ENCODE results near the gene XKRX. TPM values are rescaled to one million over a fixed set of nuclear protein-coding genes. Genes with fewer than 3 reads are reported as not detected.

The XKRX gene
- total RNA-seq, 1 donor from 2014 or later = 8.4 TPM

GRCh38 chrX:100969408-100969807, 40.7 kb upstream of the XKRX start, which contains the start of gene ARL13A:
Gene ARL13A (plus strand): TSS chrX:100969708. CDS start chrX:100973690, 3,982 bp downstream.
- ATAC-seq (no peak), DNase-seq (no peak)
- Histone ChIP-seq H3K4me3 (no peak within 1 kb of the TSS), H3K9me3 (no peaks in the 10 kb centered on the region), H3K4me1 (no peaks in the 10 kb centered on the region), H3K36me3 (no peaks in the 10 kb centered on the region), H3K27ac (no peak within 1 kb of the TSS), H3K27me3 (no peaks in the 10 kb centered on the region)
- intact Hi-C loops (cut with DNase I) = no loop called here
- TF ChIP-seq CTCF (IDR thresholded peaks at IDR 0.05) = no peak

- no peak overlapping the region for H3K4me3 ChIP-seq
- no peaks in the 10 kb centered on the region for H3K9me3 ChIP-seq
- TF ChIP-seq CTCF (IDR thresholded peaks at IDR 0.05) = no peak
- H3K4me1 ChIP-seq = no peaks in the 10 kb centered on the region
- no peaks in the 10 kb centered on the region for H3K36me3 ChIP-seq
- H3K27me3 ChIP-seq = no peaks in the 10 kb centered on the region
- ATAC-seq = no peak
- no peak overlapping the region for H3K27ac ChIP-seq
- intact Hi-C loops (cut with DNase I) = no loop called here
- DNase-seq = no peak
Observed at GRCh38 chrX:100964362-100964761, 35.6 kb upstream of the XKRX start.

- Histone ChIP-seq H3K4me3 (no peak overlapping the region), H3K4me1 (no peaks in the 10 kb centered on the region), H3K27me3 (no peaks in the 10 kb centered on the region), H3K36me3 (no peaks in the 10 kb centered on the region), H3K9me3 (no peaks in the 10 kb centered on the region), H3K27ac (no peak overlapping the region)
- TF ChIP-seq CTCF (IDR thresholded peaks at IDR 0.05) = no peak
- DNase-seq = no peak
- no peak for ATAC-seq
- intact Hi-C loops (cut with DNase I) = no loop called here
Observed at GRCh38 chrX:100962811-100963210, 34.1 kb upstream of the XKRX start.

- DNase-seq (no peak), ATAC-seq (no peak)
- intact Hi-C loops (cut with DNase I) = no loop called here
- TF ChIP-seq CTCF (IDR thresholded peaks at IDR 0.05) = no peak
- no peak overlapping the region for H3K27ac ChIP-seq
- H3K9me3 ChIP-seq = no peaks in the 10 kb centered on the region
- H3K4me3 ChIP-seq = no peak overlapping the region
- H3K4me1 ChIP-seq = no peaks in the 10 kb centered on the region
- no peaks in the 10 kb centered on the region for H3K36me3 ChIP-seq
- H3K27me3 ChIP-seq = no peaks in the 10 kb centered on the region
Observed at GRCh38 chrX:100948557-100948956, 19.8 kb upstream of the XKRX start.

GRCh38 chrX:100946299-100946927, 17.7 kb upstream of the XKRX start:
- no peak for TF ChIP-seq CTCF (IDR thresholded peaks at IDR 0.05)
- Histone ChIP-seq H3K36me3 (no peaks in the 10 kb centered on the region), H3K4me3 (no peak overlapping the region), H3K27ac (no peak overlapping the region), H3K4me1 (no peaks in the 10 kb centered on the region), H3K9me3 (no peaks in the 10 kb centered on the region), H3K27me3 (no peaks in the 10 kb centered on the region)
- ATAC-seq (no peak), DNase-seq (no peak)
- intact Hi-C loops (cut with DNase I) = no loop called here

- Histone ChIP-seq H3K27ac (no peak overlapping the region), H3K4me1 (no peaks in the 10 kb centered on the region), H3K27me3 (no peaks in the 10 kb centered on the region), H3K36me3 (no peaks in the 10 kb centered on the region), H3K4me3 (no peak overlapping the region), H3K9me3 (no peaks in the 10 kb centered on the region)
- no peak for TF ChIP-seq CTCF (IDR thresholded peaks at IDR 0.05)
- ATAC-seq (no peak), DNase-seq (no peak)
- intact Hi-C loops (cut with DNase I) = no loop called here
Observed at GRCh38 chrX:100944601-100945000, 15.9 kb upstream of the XKRX start.

Measured in upper lobe of right lung (tissue), 1 donor.